RWPE1 (cell line): ENCODE results near the gene FEV.

ENCODE experiments used
- CTCF ChIA-PET: fragments of 350-600 bp; sonication (Branson Sonifier 250); formaldehyde crosslinking; extraction: SDS; loops from one replicate; lab custom pipeline; 2021; lab: Yijun Ruan, JAX
- POLR2A ChIA-PET: fragments of 400-600 bp; formaldehyde crosslinking; extraction: SDS; loops from one replicate; lab custom pipeline; 2020; ENCODE audit warnings: antibody characterized with exemption; ENCODE audit not compliant: low non-redundant PET; lab: Yijun Ruan, JAX
- DNase-seq: peaks from one replicate; pipeline ENCODE4 v3.0.0; 2012; ENCODE audit warnings: low spot score
- H3K27ac ChIP-seq: fragments of 450-650 bp; 2 replicates; pipeline ENCODE4 v1.5.1; 2017
- CTCF ChIP-seq: fragments of 450-650 bp; conservative IDR thresholded peaks from 2 replicates; pipeline ENCODE4 v1.5.1; 2017; ENCODE audit warnings: low read depth, mild to moderate bottlenecking

The FEV gene

GRCh38 chr2:219024059-219024458 lies 39.1 kb upstream of the FEV start:
- no peak for DNase-seq
- H3K27ac ChIP-seq = no peak overlapping the region
- TF ChIP-seq CTCF = no peak
- CTCF ChIA-PET = interaction anchor here (0.5 to 0.9 kb wide), 5 partner anchors 8 to 176 kb away, joined by 3 to 5 read pairs (median 3); partner anchors contain the start of gene CDK5R2
- POLR2A ChIA-PET = no interaction called here

- no peak for TF ChIP-seq CTCF
- ChIA-PET CTCF (interaction anchor here (0.5 to 0.6 kb wide), 2 partner anchors 175 to 272 kb away, joined by 3 to 4 read pairs; no protein-coding TSS in a partner anchor), POLR2A (no interaction called here)
- no peak overlapping the region for H3K27ac ChIP-seq
- no peak for DNase-seq
These were observed 38.1 kb upstream of the FEV start for GRCh38 chr2:219023045-219023605.

GRCh38 chr2:219022616-219023015 lies 37.6 kb upstream of the FEV start:
- TF ChIP-seq CTCF = no peak
- no peak overlapping the region for H3K27ac ChIP-seq
- CTCF ChIA-PET = no interaction called here
- DNase-seq = no peak
- POLR2A ChIA-PET = no interaction called here

- TF ChIP-seq CTCF = no peak
- ChIA-PET CTCF (interaction anchor here (1.7 kb wide), 1 partner anchor 8 kb away, joined by 11 read pairs; no protein-coding TSS in a partner anchor), POLR2A (no interaction called here)
- H3K27ac ChIP-seq = no peak overlapping the region
- no peak for DNase-seq
These were observed 37.1 kb upstream of the FEV start for GRCh38 chr2:219022041-219022440.

DNA sequence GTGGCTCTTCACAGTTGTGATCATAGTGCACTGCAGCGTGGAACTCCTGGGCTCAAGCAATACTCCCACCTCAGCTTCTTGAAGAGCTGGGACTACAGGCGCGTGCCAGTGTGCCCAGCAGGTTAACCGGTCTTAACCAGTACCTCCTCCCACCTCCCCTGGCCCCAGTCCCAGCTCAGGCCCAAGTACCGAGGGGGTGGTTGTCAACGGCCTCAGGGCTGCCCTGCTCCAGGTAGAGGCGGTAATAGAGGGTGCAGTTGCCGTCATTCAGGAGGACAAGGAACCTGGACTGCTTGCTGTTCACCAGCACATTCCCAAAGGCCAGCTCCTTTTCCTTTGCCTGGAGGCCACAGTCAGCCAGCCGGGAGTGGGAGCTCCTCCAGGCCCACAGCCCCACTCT lies 36.6 kb upstream of the FEV start:
- CTCF ChIA-PET = interaction anchor here (1.7 kb wide), 1 partner anchor 8 kb away, joined by 11 read pairs; no protein-coding TSS in a partner anchor
- POLR2A ChIA-PET = no interaction called here
- H3K27ac ChIP-seq = no peak overlapping the region
- TF ChIP-seq CTCF = no peak
- DNase-seq = no peak

DNA sequence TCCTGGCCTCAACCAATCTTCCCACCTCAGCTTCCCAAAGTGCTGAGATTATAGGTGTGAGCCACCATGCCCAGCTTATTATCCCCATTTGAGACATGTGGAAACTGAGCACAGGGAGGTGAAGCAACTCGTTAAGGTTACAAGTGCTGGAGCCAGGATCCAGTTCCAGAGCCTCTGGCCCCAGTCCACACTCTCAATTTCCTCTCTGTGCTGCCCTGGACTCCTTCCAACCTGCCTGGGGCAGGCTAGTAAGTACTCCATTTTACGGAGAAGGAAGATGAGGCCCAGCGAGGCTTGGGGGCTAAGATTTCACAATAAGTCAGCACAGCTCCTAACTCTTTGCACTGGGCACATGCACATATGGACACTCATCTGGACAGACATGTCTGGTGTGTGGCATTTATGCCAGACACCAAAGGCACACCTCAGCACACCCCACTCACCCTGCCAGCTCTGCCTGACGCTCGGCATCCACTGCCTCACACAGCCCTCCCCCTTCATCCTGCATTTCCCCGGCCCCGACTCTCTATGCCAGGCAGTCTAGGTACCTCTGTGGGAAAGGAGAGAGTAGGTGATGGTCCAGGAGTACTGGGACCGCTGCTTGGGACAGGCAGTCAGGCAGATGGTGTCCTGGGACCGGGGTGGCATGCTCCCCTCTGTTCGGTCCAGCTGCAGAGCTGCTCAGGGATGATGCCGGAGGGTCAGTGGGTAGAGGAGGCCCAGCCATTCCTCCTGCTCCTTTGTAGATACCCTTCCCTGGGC lies 35.8 kb upstream of the FEV start:
- POLR2A ChIA-PET = no interaction called here
- no peak for DNase-seq

More for the DNA sequence above, 35.8 kb upstream of the FEV start:
- CTCF ChIA-PET = interaction anchor here (1.7 kb wide), 1 partner anchor 9 kb away, joined by 11 read pairs; no protein-coding TSS in a partner anchor
- TF ChIP-seq CTCF = no peak
- H3K27ac ChIP-seq = no peak overlapping the region
